IgD-negative memory B cell (primary cell): ENCODE results near the gene SLC6A12. TPM values are rescaled to one million over a fixed set of nuclear protein-coding genes. Genes with fewer than 3 reads are reported as not detected.

Experiments used
- H3K27ac Mint-ChIP-seq, 3 donors: one replicate each; pipeline ENCODE4 v1.8.0; 2020 to 2022; ENCODE audit warnings: mild to moderate bottlenecking in 3 of 3, mixed read lengths in 3 of 3, moderate library complexity in 1 of 3
- H3K27me3 Mint-ChIP-seq: one replicate; pipeline ENCODE4 v1.8.0; 2021; ENCODE audit warnings: mixed read lengths
- H3K36me3 Mint-ChIP-seq: one replicate; pipeline ENCODE4 v1.8.0; 2020; ENCODE audit warnings: mild to moderate bottlenecking, mixed read lengths
- H3K4me1 Mint-ChIP-seq, 3 donors: one replicate each; pipeline ENCODE4 v1.8.0; 2020 to 2022; ENCODE audit warnings: mixed read lengths in 3 of 3, mild to moderate bottlenecking in 1 of 3
- H3K4me3 Mint-ChIP-seq, 4 donors: one replicate each; pipeline ENCODE4 v1.8.0; 2020 to 2022; ENCODE audit warnings: mild to moderate bottlenecking in 4 of 4, mixed read lengths in 4 of 4, moderate library complexity in 3 of 4
- H3K9me3 Mint-ChIP-seq, 3 donors: one replicate each; pipeline ENCODE4 v1.8.0; 2020 to 2021; ENCODE audit warnings: mixed read lengths in 3 of 3, mild to moderate bottlenecking in 1 of 3
- polyA plus RNA-seq: library from polyadenylated mRNA; unstranded; fragments of 300-500 nt; fragmentation: Illumina TruSeq; gene quantifications from one replicate; pipeline ENCODE4 v1.2.3, GENCODE V29; 2021

SLC6A12 gene
- polyA plus RNA-seq, 1 donor from 2014 or later = not detected

- peaks cover 0 to 8% (median 0%) of the 10 kb centered on the region in 3 donors for H3K4me1 Mint-ChIP-seq
- no peak overlapping the region for H3K27ac Mint-ChIP-seq
- H3K9me3 Mint-ChIP-seq = peaks cover 0 to 1% (median 0%) of the 10 kb centered on the region in 3 donors
- no peaks in the 10 kb centered on the region for H3K36me3 Mint-ChIP-seq
- H3K27me3 Mint-ChIP-seq = peaks cover 14% of the 10 kb centered on the region
- H3K4me3 Mint-ChIP-seq = no peak overlapping the region
These were observed 45.9 kb downstream of the SLC6A12 start for GRCh38 chr12:167959-168600.

- H3K36me3 Mint-ChIP-seq = no peaks in the 10 kb centered on the region
- H3K27ac Mint-ChIP-seq = no peak overlapping the region
- H3K4me1 Mint-ChIP-seq = peaks cover 0 to 8% (median 0%) of the 10 kb centered on the region in 3 donors
- H3K4me3 Mint-ChIP-seq = no peak overlapping the region
- peaks cover 0 to 1% (median 0%) of the 10 kb centered on the region in 3 donors for H3K9me3 Mint-ChIP-seq
- peaks cover 11% of the 10 kb centered on the region for H3K27me3 Mint-ChIP-seq
These were observed 47.4 kb downstream of the SLC6A12 start for GRCh38 chr12:166425-167075.

- H3K36me3 Mint-ChIP-seq = no peaks in the 10 kb centered on the region
- H3K27me3 Mint-ChIP-seq = peaks cover 14% of the 10 kb centered on the region
- no peak overlapping the region for H3K4me3 Mint-ChIP-seq
- peaks cover 0 to 8% (median 0%) of the 10 kb centered on the region in 3 donors for H3K4me1 Mint-ChIP-seq
- peaks cover 0 to 1% (median 0%) of the 10 kb centered on the region in 3 donors for H3K9me3 Mint-ChIP-seq
- no peak overlapping the region for H3K27ac Mint-ChIP-seq
These were observed 48.0 kb downstream of the SLC6A12 start for GRCh38 chr12:165862-166368.

GRCh38 chr12:164207-164606 is 49.8 kb downstream of the SLC6A12 start:
- H3K27me3 Mint-ChIP-seq = peaks cover 8% of the 10 kb centered on the region
- peaks cover 0 to 1% (median 0%) of the 10 kb centered on the region in 3 donors for H3K9me3 Mint-ChIP-seq
- no peaks in the 10 kb centered on the region for H3K36me3 Mint-ChIP-seq
- no peak overlapping the region for H3K4me3 Mint-ChIP-seq
- H3K27ac Mint-ChIP-seq = no peak overlapping the region
- H3K4me1 Mint-ChIP-seq = peaks cover 0 to 8% (median 0%) of the 10 kb centered on the region in 3 donors

GRCh38 chr12:163406-163986 is 50.5 kb downstream of the SLC6A12 start:
- H3K36me3 Mint-ChIP-seq = no peaks in the 10 kb centered on the region
- H3K4me3 Mint-ChIP-seq = no peak overlapping the region
- H3K27me3 Mint-ChIP-seq = peaks cover 7% of the 10 kb centered on the region
- peaks cover 0 to 1% (median 0%) of the 10 kb centered on the region in 3 donors for H3K9me3 Mint-ChIP-seq
- peak overlapping the region in 1 of 3 donors; percentile 48 for H3K27ac Mint-ChIP-seq
- H3K4me1 Mint-ChIP-seq = peaks cover 0 to 8% (median 0%) of the 10 kb centered on the region in 3 donors

- Mint-ChIP-seq H3K4me3 (no peak overlapping the region), H3K27me3 (peaks cover 6% of the 10 kb centered on the region), H3K36me3 (no peaks in the 10 kb centered on the region), H3K27ac (no peak overlapping the region), H3K9me3 (peaks cover 0 to 3% (median 1%) of the 10 kb centered on the region in 3 donors), H3K4me1 (peaks cover 0 to 8% (median 0%) of the 10 kb centered on the region in 3 donors)
These were observed 51.3 kb downstream of the SLC6A12 start for GRCh38 chr12:162467-163307.

- Mint-ChIP-seq H3K4me1 (peaks cover 0 to 8% (median 0%) of the 10 kb centered on the region in 3 donors), H3K4me3 (no peak overlapping the region), H3K9me3 (peaks cover 0 to 3% (median 1%) of the 10 kb centered on the region in 3 donors), H3K36me3 (no peaks in the 10 kb centered on the region), H3K27ac (no peak overlapping the region), H3K27me3 (peaks cover 6% of the 10 kb centered on the region)
These were observed 52.1 kb downstream of the SLC6A12 start for GRCh38 chr12:161823-162222.

GRCh38 chr12:160858-161257 is 53.1 kb downstream of the SLC6A12 start:
- Mint-ChIP-seq H3K27ac (no peak overlapping the region), H3K27me3 (peaks cover 4% of the 10 kb centered on the region), H3K4me3 (no peak overlapping the region), H3K9me3 (peaks cover 0 to 3% (median 1%) of the 10 kb centered on the region in 3 donors), H3K4me1 (peaks cover 0 to 3% (median 0%) of the 10 kb centered on the region in 3 donors), H3K36me3 (no peaks in the 10 kb centered on the region)

- peaks cover 0 to 3% (median 0%) of the 10 kb centered on the region in 3 donors for H3K9me3 Mint-ChIP-seq
- no peaks in the 10 kb centered on the region for H3K36me3 Mint-ChIP-seq
- H3K4me1 Mint-ChIP-seq = no peaks in the 10 kb centered on the region
- H3K27me3 Mint-ChIP-seq = peaks cover 4% of the 10 kb centered on the region
- no peak overlapping the region for H3K4me3 Mint-ChIP-seq
- H3K27ac Mint-ChIP-seq = no peak overlapping the region
These were observed 54.7 kb downstream of the SLC6A12 start for GRCh38 chr12:159156-159782.

- no peak overlapping the region for H3K4me3 Mint-ChIP-seq
- H3K27me3 Mint-ChIP-seq = peaks cover 4% of the 10 kb centered on the region
- no peaks in the 10 kb centered on the region for H3K36me3 Mint-ChIP-seq
- peaks cover 0 to 3% (median 0%) of the 10 kb centered on the region in 3 donors for H3K9me3 Mint-ChIP-seq
- H3K4me1 Mint-ChIP-seq = peaks cover 0 to 2% (median 0%) of the 10 kb centered on the region in 3 donors
- no peak overlapping the region for H3K27ac Mint-ChIP-seq
These were observed 56.3 kb downstream of the SLC6A12 start for GRCh38 chr12:157644-158043.

GRCh38 chr12:156945-157344 is 57.0 kb downstream of the SLC6A12 start:
- no peak overlapping the region for H3K4me3 Mint-ChIP-seq
- H3K27me3 Mint-ChIP-seq = peaks cover 3% of the 10 kb centered on the region
- no peak overlapping the region for H3K27ac Mint-ChIP-seq
- peaks cover 0 to 3% (median 0%) of the 10 kb centered on the region in 3 donors for H3K9me3 Mint-ChIP-seq
- peaks cover 0 to 2% (median 0%) of the 10 kb centered on the region in 3 donors for H3K4me1 Mint-ChIP-seq
- H3K36me3 Mint-ChIP-seq = no peaks in the 10 kb centered on the region

GRCh38 chr12:155646-156045 is 58.3 kb downstream of the SLC6A12 start:
- Mint-ChIP-seq H3K36me3 (no peaks in the 10 kb centered on the region), H3K27ac (no peak overlapping the region), H3K4me3 (no peak overlapping the region), H3K9me3 (peaks cover 0 to 3% (median 0%) of the 10 kb centered on the region in 3 donors), H3K27me3 (peaks cover 1% of the 10 kb centered on the region), H3K4me1 (peaks cover 0 to 2% (median 0%) of the 10 kb centered on the region in 3 donors)

GRCh38 chr12:155006-155405 is 59.0 kb downstream of the SLC6A12 start:
- Mint-ChIP-seq H3K4me3 (no peak overlapping the region), H3K27me3 (peaks cover 1% of the 10 kb centered on the region), H3K9me3 (peaks cover 0 to 3% (median 0%) of the 10 kb centered on the region in 3 donors), H3K27ac (no peak overlapping the region), H3K36me3 (no peaks in the 10 kb centered on the region), H3K4me1 (peaks cover 0 to 4% (median 0%) of the 10 kb centered on the region in 3 donors)

GRCh38 chr12:154058-154457 is 59.9 kb downstream of the SLC6A12 start:
- Mint-ChIP-seq H3K4me3 (no peak overlapping the region), H3K27ac (no peak overlapping the region), H3K4me1 (peaks cover 0 to 4% (median 0%) of the 10 kb centered on the region in 3 donors), H3K9me3 (peaks cover 0 to 3% (median 0%) of the 10 kb centered on the region in 3 donors), H3K36me3 (no peaks in the 10 kb centered on the region), H3K27me3 (peaks cover 1% of the 10 kb centered on the region)
